Stimulated activated CD8-positive, alpha-beta memory T cell treated with anti-CD3 and anti-CD28 coated beads, Interleukin-2, amount 100 ng/mL, for 1 hour (primary cell): ENCODE data around the gene JAKMIP2.
"Not testable (repeated sequence)": the region's sequence is repeated elsewhere in the genome, so short reads cannot be mapped to it uniquely, and the experiment has no call there.

ENCODE experiments used
- DNase-seq, 2 donors: peaks; one replicate each; pipeline ENCODE4 v3.0.0-alpha.2; 2020; ENCODE audit warnings: low read depth in 2 of 2

JAKMIP2 gene

DNA sequence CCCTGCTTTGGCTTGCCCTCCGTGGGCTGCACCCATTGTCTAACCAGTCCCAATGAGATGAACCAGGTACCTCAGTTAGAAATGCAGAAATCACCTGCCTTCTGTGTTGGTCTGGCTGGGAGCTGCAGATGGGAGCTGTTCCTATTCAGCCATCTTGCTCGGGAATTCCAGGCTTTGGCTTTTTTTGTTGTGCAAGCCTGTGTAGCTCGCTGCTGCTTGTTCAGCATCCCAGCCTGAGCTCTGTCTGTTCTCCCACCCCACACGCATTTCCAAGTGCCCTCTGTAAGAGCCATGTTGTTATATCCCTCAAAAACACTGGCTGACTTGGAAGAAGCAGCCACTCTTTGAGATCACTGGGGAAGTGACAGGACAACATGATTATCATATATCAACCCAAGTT is 171.0 kb downstream of the JAKMIP2 start:
- DNase-seq, result no peak

GRCh38 chr5:147610798-147611197 is 171.7 kb downstream of the JAKMIP2 start:
- DNase-seq, result no peak

GRCh38 chr5:147601652-147602051 is 180.9 kb downstream of the JAKMIP2 start:
- DNase-seq, result no peak

DNA sequence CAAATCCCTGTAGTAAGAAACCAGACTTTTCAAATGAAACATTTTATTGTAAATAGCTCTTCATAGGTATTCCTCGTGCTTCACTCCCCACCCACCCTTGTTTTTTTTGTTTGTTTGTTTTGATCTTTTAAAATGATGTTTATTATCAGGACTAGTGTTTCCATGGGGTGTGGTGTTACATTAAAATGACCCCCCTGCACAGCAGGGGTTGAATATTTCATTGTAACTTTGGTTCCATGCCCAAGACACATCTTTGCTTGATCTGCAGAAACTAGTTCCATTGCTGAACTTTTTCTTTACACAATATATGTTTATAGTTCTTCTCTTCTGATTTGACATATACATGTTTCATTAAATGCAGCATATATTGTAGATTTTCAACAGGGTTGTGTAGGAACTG is 191.4 kb downstream of the JAKMIP2 start:
- DNase-seq, result no peak

DNA sequence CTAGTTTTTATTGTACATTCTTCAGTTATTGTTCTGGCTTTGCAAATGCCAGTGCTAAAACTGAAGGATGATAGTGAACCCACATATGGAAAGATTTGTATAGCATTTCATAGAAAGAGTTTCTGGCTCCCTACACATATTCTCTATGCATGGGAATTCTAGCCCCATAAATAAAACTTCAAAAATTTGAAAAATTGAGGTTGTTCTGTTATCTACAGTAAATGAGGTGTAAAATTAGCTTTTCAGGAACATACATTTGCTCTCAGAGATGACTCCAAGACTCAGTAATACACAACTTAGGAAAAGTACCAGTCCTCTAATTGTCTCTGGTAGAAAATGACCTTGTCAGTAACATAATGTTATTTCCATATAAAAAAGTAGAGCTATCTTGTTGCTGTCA is 192.4 kb downstream of the JAKMIP2 start:
- no peak for DNase-seq

- no peak for DNase-seq
Measured at GRCh38 chr5:147586832-147587231, 195.7 kb downstream of the JAKMIP2 start.

- DNase-seq, result no peak
Measured at GRCh38 chr5:147586221-147586620, 196.3 kb downstream of the JAKMIP2 start.

GRCh38 chr5:147582272-147582671 is 200.3 kb downstream of the JAKMIP2 start:
- DNase-seq, result not testable (repeated sequence)

DNA sequence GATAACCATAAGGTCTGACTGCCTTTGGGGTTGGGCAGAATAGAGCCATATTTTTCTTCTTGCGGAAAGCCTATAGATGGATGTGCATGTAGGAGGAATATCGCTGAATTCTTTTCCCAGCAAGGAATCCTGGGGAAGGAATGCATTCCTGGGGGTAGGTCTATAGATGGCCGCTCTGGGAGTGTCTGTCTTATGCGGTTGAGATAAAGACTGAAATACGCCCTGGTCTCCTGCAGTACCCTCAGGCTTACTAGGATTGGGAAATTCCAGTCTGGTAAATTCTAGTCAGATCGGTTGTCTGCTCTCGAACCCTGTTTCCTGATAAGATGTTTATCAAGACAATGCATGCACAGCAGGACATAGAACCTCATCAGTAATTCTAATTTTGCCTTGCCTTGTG is 202.1 kb downstream of the JAKMIP2 start:
- DNase-seq, result not testable (repeated sequence)

- no peak for DNase-seq
Measured at GRCh38 chr5:147578228-147579024, 204.1 kb downstream of the JAKMIP2 start.

- DNase-seq, result no peak
Measured at GRCh38 chr5:147576646-147577535, 205.6 kb downstream of the JAKMIP2 start.

DNA sequence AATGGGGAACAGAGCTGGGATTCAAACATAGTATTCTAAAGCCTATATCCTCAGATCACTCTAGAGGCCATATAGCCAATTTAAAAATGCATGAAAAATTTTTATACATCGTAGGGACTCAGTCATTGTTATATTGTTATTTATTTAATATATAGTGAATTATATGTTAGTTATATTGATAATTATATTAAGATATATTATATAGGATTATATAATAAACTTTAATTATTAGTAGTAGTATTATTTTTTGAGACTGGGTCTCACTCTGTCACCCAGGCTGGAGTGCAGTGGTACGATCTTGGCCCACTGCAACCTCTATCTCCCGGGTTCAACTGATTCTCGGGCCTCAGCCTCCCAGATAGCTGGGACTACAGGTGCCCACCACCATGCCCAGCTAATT is 206.9 kb downstream of the JAKMIP2 start:
- no peak for DNase-seq

DNA sequence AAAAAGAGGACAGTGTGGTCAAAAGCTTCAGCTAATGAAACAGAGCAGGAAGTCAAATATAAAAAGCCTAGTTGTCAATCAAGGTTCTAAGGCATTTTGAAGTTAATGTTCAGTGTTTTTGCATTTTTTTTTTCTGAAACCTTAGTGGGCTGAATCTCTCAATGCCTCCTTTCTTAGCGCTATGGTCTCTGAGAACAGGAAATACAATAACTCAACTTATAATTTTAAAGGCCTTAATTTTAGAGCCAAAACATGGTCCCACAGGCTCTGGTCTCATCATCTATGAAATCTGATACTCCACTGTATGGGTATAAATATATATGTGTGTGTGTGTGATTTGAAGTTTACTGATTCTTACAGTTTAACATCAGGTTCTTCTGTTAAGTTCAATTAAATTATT is 209.3 kb downstream of the JAKMIP2 start:
- DNase-seq, result no peak

DNA sequence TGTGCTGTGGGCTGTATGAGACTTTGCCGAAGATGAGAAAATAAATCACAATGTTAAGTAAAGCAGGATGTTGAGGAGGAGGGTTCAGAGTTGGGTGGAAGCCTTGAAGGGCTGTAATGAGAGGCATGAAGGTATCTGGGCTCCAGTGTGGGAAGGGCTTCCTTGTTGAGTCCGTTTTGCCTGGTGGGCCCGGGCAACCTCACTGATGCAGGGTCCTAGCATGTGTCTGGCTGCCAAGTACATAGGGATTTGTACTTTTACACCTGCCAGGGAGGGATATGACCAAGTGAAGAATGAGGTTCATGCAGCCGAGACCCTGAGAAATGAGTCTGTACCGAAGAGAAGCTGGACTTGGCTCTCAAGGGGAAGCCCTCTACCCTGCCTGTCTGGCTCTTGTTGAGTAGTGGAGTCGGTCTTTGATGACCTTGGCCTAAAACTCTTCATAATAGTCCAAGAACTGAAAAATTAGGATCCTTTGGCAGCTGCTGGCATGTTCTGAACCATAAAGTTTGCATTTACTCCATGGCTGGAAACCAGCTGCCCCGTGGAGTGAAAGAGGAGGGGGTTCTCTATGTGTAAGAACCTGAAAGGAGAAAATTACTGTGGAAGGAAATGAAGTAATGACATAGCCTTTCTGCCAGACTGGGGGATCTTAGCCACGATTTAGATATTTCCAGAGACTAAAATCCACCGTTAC is 213.7 kb downstream of the JAKMIP2 start:
- no peak for DNase-seq

DNA sequence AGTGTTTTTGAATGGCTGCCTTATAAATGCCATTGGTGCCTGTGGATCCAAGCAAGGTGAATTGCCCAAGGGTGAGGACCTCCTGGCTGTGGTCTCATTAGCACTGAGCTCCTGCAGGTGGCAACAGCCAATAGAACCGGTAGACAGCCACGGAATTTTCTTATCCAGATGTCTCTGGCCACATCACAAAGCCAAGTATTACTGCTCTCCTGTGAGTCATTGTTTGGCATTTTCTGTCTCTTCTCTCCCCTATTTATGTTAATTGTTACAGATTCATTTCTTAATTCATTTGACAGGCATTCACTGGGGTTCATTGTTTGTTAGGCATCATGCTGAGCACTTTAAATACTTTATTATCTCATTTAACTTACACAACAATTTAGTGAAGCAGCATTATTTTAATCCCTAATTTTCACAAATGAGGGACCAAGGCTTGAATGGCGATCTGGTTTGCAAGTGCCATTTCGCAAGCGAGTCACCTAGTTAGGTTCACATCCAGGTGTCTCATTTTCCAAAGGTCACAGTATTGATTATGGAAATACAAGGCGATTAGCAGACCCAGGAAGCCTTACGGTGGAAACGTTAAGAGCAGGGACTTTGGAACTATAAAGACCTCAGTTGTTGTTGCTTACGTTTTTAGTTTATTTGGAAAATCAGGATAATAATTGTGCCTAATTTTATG is 214.5 kb downstream of the JAKMIP2 start:
- no peak for DNase-seq

DNA sequence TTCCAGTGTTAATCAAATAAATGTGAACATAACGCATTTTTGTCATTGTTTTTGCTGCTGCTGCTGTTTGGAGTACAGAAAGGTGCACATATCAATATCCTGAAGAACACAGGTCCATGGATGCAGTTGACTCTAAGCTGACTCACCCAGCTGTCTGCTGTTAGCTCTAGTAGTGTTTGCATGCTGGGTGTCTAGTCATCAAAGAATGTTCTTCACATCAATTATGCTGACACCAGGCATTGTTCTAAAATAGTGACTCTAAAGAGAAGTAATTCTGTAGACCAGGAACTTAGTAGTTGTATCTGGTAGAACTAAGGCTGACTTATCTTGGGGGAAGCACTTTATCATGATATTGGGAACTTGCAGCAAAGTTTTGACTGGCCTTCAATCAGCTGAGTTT is 217.0 kb downstream of the JAKMIP2 start:
- no peak for DNase-seq

DNA sequence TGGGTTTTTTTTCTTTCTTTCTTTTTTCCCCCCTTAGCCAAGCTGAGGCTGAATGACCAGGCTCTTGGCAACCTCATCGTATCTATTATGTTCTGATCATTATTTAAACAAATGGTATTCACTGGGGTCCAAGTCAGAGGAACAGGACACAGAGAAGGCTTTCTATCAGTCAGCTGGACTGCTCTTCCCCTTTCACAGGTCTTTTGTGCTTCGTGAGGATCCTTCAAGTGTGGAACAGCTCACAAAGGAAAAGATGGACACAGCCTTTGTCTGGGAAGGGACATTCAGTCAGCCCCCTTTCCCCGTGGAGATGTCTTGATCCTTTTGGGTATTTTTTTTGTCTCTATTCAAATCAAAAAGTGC is 218.4 kb downstream of the JAKMIP2 start:
- DNase-seq, result no peak

DNA sequence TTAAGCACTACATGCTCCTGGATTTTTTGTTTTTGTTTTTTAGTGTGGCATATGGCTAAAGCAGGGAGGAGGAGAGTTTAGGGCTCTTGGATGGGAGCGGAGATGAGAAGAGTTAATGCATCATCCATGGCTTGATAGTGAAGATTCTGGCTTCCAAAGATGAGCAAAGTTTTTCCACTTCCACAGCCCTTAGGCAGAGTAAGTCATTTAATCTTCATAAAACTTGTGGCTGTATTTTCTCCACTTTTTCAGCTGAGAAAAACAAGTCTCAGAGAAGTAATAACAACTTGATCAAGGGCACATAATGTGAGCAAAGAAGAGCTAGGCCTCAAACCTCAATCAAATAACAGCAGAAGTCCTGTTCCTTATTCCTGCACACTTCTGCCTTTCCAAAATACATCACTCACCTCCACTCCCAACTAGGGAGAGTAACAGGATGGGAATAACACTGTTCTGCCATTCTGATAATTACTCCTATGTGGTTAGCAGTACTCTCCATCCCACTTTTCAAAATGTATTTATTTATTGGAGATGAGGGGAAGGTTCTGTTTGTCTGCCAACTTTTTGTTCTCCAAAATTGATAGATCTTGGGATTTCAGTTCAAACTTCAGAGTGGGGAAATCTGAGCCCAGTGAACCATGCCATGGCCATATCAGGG is 218.9 kb downstream of the JAKMIP2 start:
- DNase-seq, result no peak

DNA sequence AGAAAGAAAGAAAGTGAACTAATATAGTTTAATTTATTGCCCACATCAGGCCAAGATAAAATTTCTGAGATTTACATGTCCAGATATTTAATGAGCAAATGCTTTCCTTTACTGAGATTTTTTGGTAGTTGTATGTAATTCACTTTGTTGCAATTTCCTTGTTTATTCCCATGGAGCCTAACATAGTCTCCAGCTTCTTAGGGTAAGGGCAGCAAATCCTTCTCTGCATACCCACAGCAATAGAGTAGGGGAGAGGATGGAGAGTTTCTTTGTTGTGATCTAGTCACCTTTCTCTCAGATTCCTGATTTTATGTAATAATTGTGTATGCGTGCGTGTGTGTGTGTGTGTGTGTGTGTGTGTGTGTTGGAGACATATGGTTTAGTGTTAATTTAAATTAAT is 221.1 kb downstream of the JAKMIP2 start:
- no peak for DNase-seq

GRCh38 chr5:147560718-147561331 is 221.7 kb downstream of the JAKMIP2 start:
- DNase-seq, result no peak

- DNase-seq, result no peak
Measured at GRCh38 chr5:147559749-147560148, 222.8 kb downstream of the JAKMIP2 start.
